GM21515 (cell line): Measurements from ENCODE around the gene SDHB.

Experiments
- ATAC-seq: cut with Tn5 transposase; IDR thresholded peaks from one replicate; pipeline ENCODE4 v1.9.1; 2021; ENCODE audit not compliant: unreplicated experiment

The SDHB gene

DNA sequence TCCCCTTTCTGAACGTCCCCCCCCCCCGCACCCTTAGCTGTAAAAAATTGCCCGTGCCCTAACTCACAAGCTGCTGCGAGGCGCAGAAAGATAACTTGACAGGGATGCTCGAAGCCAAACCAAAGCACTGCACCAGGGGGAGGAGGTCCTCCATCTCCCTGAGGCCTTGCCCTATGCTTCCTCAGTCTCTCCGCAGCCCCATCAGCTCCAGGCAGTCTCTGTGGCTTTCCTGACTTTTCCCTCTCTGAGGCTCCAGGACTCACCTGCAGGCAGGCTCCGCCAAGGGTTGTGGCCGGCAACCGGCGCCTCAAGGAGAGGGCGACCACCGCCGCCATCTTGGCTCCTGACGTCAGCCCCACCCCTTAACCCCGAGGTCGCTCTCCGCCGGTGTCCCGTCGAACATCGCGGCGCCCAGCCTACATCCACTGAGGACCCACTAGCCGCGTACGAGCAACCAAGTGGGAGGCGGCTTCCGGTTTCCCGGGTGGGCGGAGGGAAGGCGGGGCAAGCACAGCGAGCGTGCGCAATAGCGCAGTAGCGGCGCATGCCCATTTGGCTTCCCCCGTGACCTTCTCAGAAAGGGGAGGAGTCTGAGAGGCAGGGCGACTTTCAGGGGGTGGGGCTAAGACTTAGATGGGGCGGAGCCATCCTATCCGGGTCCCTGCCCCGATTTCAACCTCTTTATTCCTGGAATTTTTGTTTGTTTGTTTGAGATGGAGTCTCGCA, at the start of gene SDHB:
TSS of gene SDHB (minus strand) at position 348 of the 726 bp plus-strand sequence. CDS start at position 335, 13 bp downstream.
- peak; percentile 97 for ATAC-seq

DNA sequence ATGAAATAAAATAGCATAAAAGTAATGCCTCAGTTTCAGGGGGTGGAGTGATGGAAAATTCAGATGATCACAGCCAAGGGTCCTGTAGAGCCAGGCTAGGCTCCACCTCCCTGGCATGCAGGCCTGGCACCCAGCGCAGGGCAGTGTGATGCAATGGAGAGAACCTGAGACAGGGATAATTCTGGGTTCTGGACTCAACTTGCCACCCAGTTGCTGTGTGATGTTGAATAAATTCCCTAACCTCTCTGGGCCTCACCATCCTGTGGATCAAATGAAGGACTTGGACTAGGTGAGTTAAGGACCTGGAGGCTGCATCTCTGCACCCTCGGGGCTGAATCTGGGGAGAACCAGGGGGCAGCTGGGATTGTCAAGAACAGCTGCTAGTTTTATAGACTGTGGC, 48.4 kb upstream of the SDHB start:
- no peak for ATAC-seq

DNA sequence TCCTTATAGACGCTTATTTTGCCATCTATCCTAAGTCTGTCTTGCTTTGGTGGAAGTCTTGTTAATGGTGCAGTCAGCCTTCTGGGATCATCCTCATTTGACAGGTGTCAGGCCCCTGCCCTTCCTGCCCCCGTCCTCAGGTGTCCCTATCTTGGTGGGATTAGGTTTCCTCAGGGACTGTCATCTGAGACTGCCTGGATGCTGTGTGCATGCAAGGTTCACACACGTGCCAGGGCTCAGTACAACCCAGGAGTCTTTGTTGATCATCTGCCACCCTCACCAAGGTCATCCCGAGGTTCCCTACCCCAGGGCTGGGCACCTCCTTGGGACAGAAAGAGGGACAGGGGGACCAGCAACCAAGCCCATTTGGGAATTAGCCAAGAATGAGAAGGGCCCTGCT, 47.4 kb upstream of the SDHB start:
- ATAC-seq = no peak

DNA sequence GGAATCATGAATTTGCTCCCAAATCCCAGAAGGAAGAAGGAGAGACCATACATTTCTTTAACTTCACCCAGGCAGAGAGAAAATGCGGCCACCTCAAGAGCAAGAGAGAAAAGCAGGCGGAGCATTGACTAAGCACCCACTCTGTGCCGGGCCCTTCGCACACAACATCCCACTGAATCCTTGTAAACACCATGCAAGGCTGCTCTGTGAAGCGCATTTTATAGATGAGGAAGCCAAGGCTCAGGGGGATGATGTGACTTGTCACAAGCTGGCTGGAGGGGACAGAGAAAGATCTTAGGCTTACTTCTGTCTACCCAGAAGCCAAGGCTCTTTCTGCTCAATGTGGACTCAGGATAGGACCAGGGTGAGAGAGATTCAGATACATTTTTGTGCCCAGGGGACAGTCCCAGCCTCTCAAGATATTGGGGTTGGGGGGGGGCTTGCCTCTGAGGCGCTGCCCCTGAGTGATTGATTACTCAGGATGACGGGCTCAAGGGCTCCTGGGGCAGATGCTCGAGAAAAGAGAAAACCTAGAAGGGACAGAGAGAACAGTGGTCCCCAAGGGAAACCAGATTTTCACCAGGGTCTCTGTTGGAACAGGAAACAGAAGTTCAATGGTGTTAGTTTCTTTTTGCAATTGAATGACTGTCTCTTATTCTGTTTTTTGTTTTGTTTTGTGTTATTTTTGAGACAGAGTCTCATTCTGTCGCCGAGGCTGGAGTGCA, 45.9 kb upstream of the SDHB start:
- ATAC-seq = no peak

DNA sequence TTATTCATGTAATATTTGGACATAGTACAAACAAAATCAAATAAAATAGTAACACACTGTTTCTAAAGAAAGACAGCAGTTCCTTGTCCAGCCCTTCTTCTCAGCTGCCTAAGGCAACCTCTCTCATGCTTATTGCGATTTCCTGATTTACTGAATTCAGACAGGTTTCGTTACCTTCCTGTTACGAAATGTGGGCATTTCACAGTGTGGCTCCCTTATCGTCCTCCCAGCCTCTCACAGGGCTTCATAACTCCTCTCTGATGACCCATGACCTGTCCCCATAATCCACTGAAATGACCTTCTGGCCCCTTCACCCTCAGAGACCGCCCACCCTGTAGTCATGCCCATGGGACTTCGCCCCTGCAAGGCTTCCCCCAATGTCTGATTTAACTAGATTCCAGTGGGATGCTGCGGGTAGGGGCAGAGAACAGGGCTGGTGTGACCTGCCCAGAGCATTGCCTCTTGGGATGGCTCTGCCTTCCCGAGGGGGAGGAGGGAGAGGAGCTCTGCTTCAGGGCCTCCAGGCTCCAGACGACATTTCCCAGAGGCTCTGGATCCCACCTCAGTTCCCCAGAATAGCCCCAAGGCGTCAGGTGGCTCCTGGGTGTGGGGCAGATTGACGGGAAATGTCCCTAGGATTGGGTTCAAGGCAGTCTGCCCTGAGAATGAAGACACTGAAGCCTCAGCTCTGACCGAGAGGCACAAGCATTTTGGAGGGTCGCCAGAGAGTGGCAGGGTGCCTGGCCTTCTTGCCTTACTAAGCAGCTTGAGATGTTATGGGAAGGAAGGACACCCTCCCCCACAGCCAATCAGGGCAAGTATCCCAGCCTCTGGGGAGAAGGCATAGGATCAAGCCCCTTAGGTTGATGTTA, 44.9 kb upstream of the SDHB start:
- ATAC-seq = no peak

DNA sequence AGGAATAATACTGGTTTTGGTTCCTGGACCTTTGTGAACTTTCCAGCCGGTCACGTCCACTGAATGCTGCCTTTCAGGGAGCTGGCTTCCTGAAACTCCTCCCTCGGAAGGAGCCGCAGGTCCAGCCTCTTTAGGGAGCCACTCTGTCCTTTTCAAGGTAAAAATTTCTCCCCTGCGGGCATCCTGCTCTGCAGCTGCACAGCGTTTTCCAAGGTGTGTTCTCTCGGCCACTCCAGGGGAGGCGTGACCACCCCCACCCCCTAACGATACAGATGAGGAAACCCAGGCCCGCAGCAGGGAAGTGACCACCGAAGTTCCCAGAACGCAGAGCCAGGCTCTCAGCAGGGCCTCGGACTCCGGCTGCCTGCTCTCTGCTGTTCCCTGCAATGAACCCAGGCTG, 44.0 kb upstream of the SDHB start:
- ATAC-seq = no peak

DNA sequence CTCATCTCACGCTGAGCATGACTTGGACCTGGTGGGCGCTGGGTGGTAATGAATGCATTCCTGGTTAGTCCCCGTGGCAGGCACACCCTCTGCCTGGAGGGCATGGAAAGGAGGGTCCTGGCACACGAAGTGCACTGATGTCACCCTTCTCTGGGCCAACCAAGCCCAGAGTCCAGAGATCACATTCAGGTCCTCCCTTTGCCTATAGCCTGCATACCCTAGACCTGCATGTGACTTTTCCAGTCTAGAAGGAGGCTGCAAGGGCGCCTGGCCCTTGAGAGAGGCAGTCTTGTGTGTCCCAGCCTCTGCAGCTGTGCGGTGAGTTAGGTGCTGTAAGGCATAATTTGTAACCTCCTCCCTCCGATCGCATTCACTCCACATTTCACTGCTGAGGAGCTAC, 43.3 kb upstream of the SDHB start:
- ATAC-seq = no peak

DNA sequence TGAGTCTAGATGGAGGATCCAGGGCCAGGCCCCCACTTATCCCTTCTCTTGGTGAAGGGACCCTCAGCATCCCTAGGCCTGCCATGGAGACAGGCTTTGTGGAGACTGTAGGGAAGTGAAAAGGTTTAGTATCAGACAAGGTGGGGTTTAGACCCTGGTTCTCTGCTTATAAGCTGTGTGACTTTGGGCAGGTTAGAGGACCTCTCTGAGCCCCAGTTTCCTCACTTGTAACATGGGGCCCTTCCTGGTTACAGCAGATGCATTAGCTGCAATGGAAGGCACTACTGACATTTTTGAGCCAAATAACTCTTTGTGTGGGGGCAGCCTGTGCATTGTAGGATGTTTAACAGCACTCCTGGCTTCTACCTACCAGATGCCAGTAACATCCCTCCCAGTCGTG, 42.8 kb upstream of the SDHB start:
- ATAC-seq = no peak

DNA sequence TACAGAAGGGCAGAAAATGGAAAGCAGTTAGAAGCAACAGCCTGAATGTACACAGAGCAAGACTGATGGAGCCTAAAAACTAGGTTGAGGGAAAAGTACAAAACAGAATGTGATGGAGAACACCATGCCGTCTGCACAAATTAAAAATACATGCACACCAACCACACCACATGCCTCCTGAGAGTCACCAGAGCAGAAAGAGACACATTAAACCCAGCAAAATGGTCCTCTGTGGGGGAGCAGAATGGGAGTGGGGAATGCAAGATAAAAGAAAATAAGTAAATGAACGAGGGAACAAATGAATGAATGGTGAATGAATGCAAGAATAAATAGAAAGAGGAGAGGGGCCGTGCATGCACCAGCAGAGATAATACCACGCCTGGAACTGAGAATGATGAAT, 41.3 kb upstream of the SDHB start:
- no peak for ATAC-seq

DNA sequence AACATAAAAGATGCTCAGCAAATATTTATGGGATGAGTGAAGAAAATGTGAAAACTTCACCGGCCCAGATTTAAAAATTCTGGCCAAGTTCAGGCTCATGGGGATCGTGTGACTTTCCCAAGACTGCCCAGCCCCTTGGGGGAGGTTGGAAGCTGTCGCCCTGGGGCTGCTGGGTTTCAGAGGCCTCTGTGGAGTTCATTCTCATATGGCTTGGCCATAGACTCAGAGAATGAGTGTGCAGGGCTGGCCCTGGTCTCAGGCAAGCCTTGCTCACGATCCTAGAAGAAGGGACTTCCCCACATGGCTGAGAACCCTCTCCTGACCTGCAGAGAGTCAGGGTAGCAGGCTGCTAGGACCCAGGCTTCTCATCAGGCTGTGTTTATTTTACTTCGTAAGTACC, 40.8 kb upstream of the SDHB start:
- ATAC-seq = no peak

DNA sequence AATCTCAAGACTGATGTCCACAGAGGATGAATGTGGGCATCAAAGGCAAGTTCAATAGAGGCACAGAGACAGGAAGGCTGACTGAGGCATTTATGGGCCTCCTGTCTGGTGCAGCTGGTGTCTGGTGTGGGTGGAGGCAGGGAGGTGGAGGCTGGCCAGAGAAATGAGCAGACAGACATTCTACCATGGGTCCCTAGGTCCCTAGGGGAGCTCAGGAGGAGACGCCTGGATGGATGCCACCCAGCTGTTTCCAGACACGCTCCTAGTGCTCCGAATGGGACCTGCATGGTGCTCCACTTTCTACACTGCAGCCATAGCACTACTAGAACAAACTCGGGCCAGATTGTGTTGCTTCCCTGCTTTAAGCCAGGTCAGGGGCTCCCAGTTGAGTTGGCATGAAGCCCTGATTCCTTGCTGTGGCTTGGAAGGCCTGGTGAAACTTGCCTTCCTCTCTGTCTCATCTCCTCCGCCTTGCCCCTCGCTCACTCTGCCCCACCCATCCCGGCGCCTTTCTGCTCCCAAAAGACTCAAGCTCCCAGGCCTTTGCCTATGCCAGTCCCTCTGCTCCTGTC, 40.1 kb upstream of the SDHB start:
- no peak for ATAC-seq

DNA sequence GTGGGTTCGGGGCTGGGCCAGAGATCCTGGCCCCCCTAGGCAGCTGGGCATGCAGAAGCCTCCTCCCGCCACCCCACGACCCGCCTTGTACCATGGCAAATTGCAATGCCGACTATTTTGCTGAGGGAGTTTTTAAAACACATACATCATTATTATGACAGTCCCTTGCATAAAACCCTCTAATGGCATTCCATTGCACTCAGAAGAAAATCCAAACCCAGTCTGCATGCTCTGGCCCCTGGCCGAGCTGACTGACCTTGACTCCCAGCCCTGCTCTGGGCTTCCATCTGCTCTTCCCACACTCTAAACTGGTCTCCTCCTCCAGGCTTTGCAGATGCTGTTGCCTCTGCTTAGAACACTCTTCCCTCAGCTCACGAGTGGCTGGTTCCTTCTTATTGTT, 37.4 kb upstream of the SDHB start:
- no peak for ATAC-seq

DNA sequence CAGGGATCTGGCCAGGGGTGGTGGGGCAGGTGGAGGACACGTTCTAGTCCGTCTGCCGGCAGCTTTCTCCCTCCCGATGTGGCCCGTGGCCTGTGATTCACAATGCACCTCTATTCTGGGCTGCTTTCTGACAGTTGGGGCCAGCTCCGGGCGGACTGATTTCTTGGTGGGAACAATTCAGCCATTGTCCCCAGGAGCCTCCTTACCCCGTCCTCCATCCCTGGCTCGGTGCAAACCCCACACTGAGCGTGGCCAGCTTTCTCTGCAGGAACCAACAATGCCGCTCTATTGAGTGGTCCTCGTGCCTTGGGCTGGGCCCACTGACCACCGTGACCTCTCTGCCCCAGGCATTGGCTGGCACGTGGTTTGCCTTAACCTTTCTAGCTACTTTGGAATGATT, 35.7 kb upstream of the SDHB start:
- no peak for ATAC-seq

DNA sequence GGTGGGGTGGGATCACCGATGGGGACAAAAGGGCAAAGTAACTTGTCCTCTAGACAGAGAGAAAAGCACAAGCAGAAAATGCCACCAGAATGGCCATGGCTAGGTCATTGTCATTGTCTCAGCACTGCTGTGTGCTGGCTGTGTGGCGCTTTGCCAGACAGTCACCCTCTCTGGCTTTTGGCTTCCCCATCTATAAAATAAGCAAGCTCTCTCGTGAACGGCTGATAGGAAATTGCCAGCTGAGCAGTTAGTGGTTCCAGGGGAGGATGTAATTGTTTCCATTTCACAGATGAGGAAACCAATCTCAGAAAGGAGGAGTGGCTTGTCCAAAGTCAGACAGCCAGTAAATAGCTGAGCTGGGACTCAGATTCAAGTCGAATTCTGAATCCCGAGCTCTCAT, 32.9 kb upstream of the SDHB start:
- ATAC-seq = no peak

DNA sequence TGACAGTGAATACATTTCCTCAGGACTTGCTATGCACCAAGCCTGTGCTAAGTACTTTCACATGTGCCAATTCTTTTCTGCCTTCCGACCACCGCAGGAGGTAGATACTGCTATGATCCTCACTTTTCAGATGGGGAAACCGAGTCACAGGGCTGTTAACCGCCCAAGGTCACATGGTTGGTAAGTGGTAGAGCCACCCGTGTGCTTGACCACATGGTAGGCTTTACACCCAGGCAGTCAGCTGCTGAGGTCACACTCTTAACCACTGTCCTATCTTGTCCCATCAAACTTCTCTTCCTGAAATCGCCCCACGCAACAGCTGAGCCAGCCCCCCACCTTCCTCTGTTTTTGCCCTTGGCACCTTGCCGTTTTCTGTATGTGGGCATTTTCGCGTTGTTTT, 31.0 kb upstream of the SDHB start:
- ATAC-seq = no peak

DNA sequence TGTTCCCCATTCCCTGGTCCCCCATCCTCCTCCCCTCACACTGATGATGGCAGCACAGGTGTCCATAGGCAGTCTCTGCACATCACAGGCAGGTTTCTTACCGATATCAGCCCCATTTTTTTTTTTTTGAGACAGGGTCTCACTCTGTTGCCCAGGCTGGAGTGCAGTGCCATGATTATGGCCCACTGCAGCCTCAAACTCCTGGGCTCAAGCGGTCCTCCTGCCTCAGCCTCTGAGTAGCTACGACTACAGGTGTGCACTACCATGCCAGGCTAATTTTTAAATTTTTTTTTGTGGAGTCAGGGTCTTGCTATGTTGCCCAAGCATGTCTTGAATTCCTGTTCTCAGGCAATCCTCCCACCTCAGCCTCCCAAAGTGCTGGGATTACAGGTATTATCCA, 28.9 kb upstream of the SDHB start:
- no peak for ATAC-seq

DNA sequence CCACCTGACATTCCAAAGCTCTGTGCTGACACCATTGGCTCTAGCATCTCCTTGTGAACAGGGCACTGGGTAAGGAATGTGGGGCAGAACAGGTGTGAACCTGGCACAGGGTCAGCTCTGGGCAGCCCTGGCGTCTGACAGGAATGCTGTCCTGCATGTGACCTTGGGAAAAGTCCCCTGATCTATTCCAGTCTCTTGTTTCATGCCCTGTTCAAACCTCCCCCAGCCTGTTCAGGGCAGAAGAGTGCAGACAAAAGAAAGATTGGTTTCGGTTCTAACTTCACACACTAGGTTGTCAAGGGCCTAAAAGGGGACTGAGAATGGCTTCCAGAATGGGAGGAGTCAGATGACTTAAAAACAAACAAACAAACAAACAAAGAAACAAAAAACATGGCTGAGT, 27.6 kb upstream of the SDHB start:
- ATAC-seq = no peak

DNA sequence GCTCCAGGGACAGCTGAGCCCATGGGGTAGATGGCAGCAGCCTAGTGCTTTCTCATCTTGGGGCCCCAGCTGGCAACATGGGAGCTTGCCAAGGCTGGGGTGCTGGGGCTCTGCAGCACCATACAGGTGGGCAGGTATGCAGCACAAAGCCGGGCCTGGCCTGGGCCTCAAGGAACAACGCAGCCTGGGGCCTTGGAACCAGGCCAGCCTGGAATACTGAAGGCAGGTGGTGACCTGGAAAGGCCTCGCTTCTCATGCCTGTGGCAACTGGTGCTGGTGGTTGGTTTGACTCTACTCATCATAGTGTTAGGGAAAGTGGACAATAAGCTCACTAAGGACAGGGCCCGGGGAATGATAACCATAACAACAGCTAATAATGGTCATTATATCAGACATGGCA, 27.0 kb upstream of the SDHB start:
- no peak for ATAC-seq

DNA sequence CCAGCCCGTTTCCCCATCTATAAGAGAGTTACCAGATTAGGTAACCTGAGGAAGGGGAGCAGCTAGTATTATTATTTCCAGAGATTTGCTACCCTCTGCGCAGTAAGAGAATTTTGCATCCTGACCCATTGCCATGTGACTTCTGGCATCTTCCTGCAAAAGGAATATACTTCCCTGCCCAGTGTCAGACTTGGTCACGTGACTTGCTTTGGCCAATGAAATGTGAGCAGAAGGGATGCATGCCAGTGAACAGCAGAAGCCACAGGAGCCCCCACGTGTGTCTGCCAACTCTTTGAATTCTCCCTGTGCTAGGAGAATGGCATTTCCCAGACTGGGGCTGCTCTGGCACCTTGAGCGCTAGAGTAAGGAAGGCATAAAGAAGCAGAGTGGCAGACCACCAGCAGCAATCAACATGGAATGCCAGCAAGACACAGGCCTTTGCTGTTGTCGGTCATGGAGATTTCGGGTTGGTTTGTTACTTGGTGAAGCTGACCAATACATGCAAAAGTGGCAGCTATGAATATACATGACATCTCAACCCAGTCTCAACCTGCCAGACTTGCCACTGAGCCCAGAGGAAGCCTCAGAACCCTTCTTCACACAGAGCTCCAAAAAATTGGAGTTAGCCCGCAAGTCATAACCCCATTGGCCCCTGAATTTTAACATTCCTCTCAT, 26.4 kb upstream of the SDHB start:
- ATAC-seq = no peak

DNA sequence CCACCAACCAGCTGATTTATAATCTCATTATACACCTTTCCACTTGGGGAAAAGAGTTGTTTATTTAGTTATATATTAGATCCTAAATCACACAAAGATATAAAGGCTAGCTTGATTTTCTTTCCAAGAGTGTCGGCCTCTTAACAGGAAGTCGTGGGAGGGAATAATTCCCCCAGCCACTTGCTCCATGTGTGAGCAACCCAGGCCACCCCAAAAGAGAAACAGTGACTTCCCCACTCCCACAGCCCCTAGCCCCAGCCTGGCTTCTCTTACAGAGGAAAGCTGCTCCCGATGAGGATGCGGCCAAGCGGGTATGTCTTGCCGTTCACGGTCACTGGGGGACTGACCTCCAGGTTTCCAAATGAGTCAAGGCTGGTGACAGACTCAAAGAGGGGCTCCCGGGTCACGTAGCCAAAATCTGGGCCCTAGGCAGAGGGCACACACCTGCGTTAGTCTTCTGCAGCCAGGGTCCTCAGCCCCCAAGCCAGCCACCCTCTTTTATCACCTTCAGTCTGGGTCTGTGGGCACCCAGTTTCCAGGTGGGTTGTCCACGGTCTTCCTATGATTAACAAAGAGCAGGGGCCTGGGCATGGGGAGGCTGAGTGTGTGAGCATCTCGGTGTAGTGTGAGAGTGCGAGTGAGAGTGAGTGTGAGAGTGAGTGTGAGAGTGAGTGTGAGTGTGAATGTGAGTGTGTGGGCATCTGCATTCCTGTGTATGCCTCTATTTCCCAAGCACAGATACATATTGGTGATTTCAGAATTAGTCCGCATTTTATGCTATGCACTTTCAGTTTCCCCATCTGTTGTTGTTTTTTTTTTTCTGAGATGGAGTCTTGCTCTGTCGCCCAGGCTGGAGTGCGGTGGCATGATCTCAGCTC, 25.4 kb upstream of the SDHB start:
- no peak for ATAC-seq
